ENCODE results near the gene GADL1.

DNA sequence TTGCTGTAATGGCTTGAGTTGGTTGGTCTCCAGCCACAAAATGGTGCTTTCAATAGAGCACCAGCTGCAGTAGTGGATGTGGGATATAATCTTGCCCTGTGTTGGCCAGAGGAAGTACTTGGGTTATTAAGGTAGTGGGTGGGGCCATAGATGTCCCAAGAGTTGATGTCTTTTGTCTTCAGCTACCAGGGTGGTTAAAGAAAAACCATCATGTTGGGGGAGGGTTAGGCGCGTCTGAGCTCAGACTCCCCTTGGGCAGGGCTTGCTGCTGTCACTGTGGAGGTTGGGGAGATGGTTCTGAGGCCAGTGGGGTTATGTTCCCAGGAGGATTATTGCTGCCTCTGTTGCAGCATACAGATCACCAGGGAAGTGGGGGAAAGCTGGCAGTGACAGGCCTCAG is 46.9 kb upstream of the GADL1 start:
- TF ChIP-seq, protein P1, sequence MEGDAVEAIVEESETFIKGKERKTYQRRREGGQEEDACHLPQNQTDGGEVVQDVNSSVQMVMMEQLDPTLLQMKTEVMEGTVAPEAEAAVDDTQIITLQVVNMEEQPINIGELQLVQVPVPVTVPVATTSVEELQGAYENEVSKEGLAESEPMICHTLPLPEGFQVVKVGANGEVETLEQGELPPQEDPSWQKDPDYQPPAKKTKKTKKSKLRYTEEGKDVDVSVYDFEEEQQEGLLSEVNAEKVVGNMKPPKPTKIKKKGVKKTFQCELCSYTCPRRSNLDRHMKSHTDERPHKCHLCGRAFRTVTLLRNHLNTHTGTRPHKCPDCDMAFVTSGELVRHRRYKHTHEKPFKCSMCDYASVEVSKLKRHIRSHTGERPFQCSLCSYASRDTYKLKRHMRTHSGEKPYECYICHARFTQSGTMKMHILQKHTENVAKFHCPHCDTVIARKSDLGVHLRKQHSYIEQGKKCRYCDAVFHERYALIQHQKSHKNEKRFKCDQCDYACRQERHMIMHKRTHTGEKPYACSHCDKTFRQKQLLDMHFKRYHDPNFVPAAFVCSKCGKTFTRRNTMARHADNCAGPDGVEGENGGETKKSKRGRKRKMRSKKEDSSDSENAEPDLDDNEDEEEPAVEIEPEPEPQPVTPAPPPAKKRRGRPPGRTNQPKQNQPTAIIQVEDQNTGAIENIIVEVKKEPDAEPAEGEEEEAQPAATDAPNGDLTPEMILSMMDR (IDR thresholded peaks at IDR 0.05; ENCODE audit: poor library complexity), result no peak
- TF ChIP-seq EZH2phosphoT487 (IDR thresholded peaks at IDR 0.05; ENCODE audit: low read depth, severe bottlenecking, unreplicated experiment), result no peak

Data from hepatocyte (in vitro differentiated cells).